Measurements from ENCODE around the gene TUBGCP6. TPM values are rescaled to one million over a fixed set of nuclear protein-coding genes. Genes with fewer than 3 reads are reported as not detected.

Gene TUBGCP6, protein sequence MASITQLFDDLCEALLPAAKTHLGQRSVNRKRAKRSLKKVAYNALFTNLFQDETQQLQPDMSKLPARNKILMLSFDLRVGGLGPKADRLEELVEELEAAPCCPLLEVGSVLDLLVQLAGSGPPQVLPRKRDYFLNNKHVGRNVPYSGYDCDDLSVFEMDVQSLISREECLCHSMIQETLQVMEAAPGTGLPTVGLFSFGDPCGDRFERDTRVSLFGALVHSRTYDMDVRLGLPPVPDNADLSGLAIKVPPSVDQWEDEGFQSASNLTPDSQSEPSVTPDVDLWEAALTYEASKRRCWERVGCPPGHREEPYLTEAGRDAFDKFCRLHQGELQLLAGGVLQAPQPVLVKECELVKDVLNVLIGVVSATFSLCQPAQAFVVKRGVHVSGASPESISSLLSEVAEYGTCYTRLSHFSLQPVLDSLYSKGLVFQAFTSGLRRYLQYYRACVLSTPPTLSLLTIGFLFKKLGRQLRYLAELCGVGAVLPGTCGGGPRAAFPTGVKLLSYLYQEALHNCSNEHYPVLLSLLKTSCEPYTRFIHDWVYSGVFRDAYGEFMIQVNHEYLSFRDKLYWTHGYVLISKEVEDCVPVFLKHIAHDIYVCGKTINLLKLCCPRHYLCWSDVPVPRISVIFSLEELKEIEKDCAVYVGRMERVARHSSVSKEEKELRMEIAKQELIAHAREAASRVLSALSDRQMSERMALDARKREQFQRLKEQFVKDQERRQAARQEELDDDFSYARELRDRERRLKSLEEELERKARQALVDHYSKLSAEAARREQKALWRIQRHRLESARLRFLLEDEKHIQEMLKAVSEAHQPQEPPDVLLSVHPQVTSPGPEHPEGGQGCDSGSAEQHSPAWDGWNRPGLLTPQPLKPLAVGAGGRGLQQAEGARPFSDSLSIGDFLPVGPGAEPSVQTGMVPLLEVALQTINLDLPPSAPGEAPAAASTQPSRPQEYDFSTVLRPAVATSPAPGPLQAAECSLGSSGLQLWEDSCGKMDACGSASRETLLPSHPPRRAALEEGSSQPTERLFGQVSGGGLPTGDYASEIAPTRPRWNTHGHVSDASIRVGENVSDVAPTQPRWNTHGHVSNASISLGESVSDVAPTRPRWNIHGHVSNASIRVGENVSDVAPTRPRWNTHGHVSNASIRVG (N-terminal part only)
- 48.5 TPM for total RNA-seq
- long read RNA-seq, full-length matches to known transcripts, result 5 of 72 reads
- long read RNA-seq, partial matches to known transcripts, result 45 of 72 reads
- long read RNA-seq, other reads (novel, unspliced or antisense), result 22 of 72 reads

DNA sequence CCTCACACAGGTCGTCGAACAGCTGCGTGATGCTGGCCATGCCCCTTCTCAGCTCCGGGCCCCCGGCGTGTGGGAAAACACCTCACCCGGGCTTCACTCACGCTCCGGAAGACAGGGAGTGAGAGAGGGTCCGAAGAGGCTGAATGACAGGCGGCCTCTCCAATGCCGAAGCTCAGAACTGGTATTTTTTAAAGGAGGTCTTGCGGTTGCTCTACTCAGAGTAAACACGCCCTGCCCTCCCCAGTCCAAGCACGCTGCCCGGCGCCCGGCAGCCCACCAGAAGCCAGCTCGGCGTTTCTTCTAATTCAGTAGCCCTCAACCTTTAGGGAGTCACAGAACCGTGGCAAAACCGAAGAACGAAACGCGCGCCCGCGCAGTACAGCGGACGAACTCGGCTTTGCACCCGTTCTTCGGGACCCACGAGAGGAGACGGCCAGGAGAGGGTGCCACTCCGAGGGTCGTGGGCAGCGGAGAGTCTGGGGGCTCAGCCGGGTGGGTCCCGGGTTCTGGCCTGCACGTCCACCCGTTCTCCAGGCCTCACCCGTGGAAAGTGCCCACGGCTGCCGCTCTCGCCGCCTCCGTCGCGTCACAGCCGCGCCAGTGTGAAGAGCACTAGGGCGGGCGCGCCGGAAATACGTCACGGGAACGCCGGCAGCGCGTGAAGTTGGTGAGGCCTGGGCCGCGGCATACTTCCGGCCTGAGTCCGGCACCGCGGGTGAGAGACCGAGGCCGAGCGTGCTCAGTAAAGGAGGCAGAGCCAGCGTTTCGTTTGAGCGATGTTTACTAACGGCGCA lies at the start of gene TUBGCP6:
TUBGCP6 (minus strand) TSS at position 604 of the 794 bp plus-strand sequence; CDS start at position 40, 564 bp downstream.
- Histone ChIP-seq H3K4me3 (peak within 1 kb of the TSS; percentile 82), H3K27me3 (ENCODE audit: low read depth) (no peaks in the 10 kb centered on the region), H3K36me3 (peaks cover 25% of the 10 kb centered on the region), H3K4me1 (peaks cover 64% of the 10 kb centered on the region), H3K27ac (peak within 1 kb of the TSS; percentile 90), H3K9me3 (no peaks in the 10 kb centered on the region)
- peak; percentile 98 for DNase-seq
- peak; percentile 93 to 95 for ATAC-seq
- intact Hi-C loops (cut with DNase I), result no loop called here
- TF ChIP-seq, protein P1, sequence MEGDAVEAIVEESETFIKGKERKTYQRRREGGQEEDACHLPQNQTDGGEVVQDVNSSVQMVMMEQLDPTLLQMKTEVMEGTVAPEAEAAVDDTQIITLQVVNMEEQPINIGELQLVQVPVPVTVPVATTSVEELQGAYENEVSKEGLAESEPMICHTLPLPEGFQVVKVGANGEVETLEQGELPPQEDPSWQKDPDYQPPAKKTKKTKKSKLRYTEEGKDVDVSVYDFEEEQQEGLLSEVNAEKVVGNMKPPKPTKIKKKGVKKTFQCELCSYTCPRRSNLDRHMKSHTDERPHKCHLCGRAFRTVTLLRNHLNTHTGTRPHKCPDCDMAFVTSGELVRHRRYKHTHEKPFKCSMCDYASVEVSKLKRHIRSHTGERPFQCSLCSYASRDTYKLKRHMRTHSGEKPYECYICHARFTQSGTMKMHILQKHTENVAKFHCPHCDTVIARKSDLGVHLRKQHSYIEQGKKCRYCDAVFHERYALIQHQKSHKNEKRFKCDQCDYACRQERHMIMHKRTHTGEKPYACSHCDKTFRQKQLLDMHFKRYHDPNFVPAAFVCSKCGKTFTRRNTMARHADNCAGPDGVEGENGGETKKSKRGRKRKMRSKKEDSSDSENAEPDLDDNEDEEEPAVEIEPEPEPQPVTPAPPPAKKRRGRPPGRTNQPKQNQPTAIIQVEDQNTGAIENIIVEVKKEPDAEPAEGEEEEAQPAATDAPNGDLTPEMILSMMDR (IDR thresholded peaks at IDR 0.05), result peak; percentile 28

DNA sequence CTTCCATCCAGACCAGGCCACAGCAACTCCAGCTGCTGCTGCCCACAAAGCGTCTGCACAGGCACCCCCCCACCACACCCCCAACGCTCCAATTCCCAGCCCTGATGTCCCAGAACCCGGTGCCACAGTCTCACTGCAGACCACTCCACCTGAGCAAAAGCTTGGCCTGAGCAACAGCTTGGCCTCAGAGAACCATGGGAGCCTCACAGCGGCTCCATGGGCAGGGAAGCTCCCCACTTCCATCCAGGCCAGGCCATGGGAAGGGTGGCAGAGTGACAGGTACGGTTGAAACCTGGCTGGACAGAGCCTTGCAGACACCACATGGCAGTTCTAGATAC lies 49.5 kb upstream of the TUBGCP6 start:
- peaks cover 23% of the 10 kb centered on the region for H3K36me3 ChIP-seq
- no peaks in the 10 kb centered on the region for H3K27me3 ChIP-seq (ENCODE audit: low read depth)
- intact Hi-C loops (cut with DNase I), result no loop called here
- no peak for ATAC-seq
- no peaks in the 10 kb centered on the region for H3K9me3 ChIP-seq
- H3K4me3 ChIP-seq, result peak overlapping the region; percentile 46
- no peak for DNase-seq
- TF ChIP-seq, protein P1 (IDR thresholded peaks at IDR 0.05), result no peak
- peak overlapping the region; percentile 92 for H3K27ac ChIP-seq
- H3K4me1 ChIP-seq, result peaks cover 84% of the 10 kb centered on the region

DNA sequence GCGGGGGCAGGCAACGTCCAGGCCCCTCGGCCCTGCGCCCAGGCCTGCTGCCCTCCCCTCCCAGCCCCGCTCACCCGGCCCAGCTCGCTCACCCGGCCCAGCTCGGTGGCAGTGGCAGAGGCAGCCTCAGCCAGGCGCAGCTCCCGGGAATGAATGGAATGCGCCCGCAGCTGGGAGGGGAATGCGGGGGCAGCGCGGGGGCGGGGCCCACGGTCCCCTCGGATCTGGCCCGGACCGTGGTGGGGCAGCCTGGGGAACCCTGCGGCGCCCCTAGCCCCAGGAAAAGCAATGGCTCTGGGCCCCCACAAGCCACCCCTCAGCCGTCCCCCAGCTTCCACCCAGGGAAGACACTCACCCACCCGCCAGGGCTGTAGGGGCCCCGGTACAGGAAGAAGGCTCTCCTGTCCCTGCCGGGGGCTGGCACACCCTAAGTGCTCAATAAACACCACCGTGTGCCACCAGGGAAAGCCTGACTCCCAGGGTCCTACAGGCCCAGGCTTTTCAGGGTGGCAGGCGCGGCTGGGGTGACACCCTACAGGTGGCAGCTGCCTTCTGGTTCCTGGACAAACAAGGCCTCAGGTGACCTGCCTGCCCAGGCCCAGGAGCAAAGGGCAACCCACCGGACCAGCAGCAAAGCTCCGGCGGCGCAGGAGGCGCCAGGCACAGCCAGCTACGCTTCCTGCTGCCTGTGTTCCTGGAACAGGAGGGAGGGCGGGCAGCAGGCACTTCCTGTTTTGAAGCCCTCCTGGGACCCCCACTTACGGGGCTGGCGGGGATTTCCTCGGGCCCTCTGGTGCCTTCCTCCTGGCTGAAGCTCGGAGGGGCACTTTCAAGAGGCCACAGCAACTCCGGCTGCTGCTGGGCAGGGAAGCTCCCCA lies 48.9 kb upstream of the TUBGCP6 start:
- ATAC-seq (peak; percentile 89 to 91), DNase-seq (peak; percentile 88)
- H3K9me3 ChIP-seq, result no peaks in the 10 kb centered on the region
- peak overlapping the region; percentile 46 for H3K4me3 ChIP-seq
- intact Hi-C loops (cut with DNase I), result no loop called here
- peaks cover 78% of the 10 kb centered on the region for H3K4me1 ChIP-seq
- H3K27me3 ChIP-seq (ENCODE audit: low read depth), result no peaks in the 10 kb centered on the region
- H3K27ac ChIP-seq, result peak overlapping the region; percentile 92
- H3K36me3 ChIP-seq, result peaks cover 29% of the 10 kb centered on the region
- TF ChIP-seq, protein P1 (IDR thresholded peaks at IDR 0.05), result no peak

DNA sequence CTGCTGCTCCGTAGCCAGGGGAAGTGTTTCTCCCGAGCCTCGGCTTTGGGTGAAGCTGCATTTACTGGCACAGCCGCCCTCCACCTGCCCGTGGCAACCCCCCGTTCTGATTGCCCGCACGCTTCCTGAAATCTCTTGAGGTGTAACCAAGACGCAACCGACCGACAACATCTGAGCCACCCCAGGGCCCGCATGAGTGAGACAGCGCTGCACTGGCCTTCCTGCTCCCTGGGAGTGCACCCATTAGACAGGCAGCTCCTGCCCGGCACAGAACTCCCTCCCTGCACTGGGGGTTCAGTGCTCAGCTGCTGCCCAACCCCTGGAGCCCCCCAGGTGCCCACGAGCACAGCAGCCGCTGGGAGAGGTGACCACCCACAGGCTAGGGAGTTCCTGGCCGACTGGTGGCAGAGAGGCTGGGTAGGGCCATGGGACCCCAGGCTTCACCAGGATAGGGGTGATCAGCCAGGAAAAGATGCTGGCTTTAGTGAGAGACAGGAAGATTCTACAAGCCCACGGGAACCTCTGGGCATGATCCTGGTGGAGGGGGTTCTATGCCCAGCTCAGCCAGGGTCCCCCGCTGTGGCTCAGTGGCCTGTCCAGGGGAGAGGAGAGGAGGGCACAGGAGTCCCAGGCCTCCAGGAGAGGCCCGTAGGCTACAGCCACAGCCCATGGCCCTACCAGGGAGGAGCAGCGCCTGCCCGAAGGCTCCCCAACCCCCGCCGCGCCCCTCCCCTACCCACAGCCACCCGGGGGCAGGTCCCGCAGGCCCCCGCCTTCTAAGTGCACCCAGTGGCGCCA lies 48.0 kb upstream of the TUBGCP6 start:
- TF ChIP-seq, protein P1 (IDR thresholded peaks at IDR 0.05), result no peak
- Histone ChIP-seq H3K9me3 (no peaks in the 10 kb centered on the region), H3K4me1 (peaks cover 70% of the 10 kb centered on the region), H3K27me3 (ENCODE audit: low read depth) (no peaks in the 10 kb centered on the region), H3K4me3 (peak overlapping the region; percentile 46), H3K36me3 (peaks cover 38% of the 10 kb centered on the region), H3K27ac (peak overlapping the region; percentile 92)
- DNase-seq (no peak), ATAC-seq (peak in 1 of 2 donors; percentile 22)
- intact Hi-C loops (cut with DNase I), result no loop called here
